Measurements from ENCODE around the gene LRRTM4. TPM values are rescaled to one million over a fixed set of nuclear protein-coding genes. Genes with fewer than 3 reads are reported as not detected.

Gene LRRTM4
- polyA plus RNA-seq, 1 donor (not counting 4 experiments of a cell fraction or from before 2014, with no cell fraction given), result not detected

GRCh38 chr2:77296791-77297190, 225.4 kb downstream of the LRRTM4 start:
- Histone ChIP-seq H2AFZ (ENCODE audit: control insufficient read depth, low read length) (no peak overlapping the region), H3K79me2 (ENCODE audit: control insufficient read depth, insufficient read depth, low read length) (no peaks in the 10 kb centered on the region), H3K27me3 (ENCODE audit: control insufficient read depth, extremely low read depth, insufficient read depth, low read length) (no peaks in the 10 kb centered on the region), H3K9me1 (ENCODE audit: control insufficient read depth, extremely low read depth, insufficient read depth, low read length) (no peaks in the 10 kb centered on the region), H3K4me3 (ENCODE audit: control insufficient read depth in 2 of 3, extremely low read depth in 1 of 3, insufficient read depth in 2 of 3, low read depth in 1 of 3, low read length in 3 of 3) (no peak overlapping the region), H3K9ac (ENCODE audit: control insufficient read depth, extremely low read depth, insufficient read depth, low read length) (no peak overlapping the region), H3K4me2 (ENCODE audit: control insufficient read depth, extremely low read depth, insufficient read depth, low read depth, low read length) (no peak overlapping the region), H3K9me3 (ENCODE audit: control insufficient read depth, low read depth, low read length) (no peaks in the 10 kb centered on the region), H3K27ac (ENCODE audit: control insufficient read depth, insufficient read depth, low read length) (no peak overlapping the region), H3K36me3 (ENCODE audit: control insufficient read depth in 2 of 2, extremely low read depth in 1 of 2, insufficient read depth in 2 of 2, low read length in 2 of 2) (no peaks in the 10 kb centered on the region), H4K20me1 (ENCODE audit: control insufficient read depth, extremely low read depth, insufficient read depth, low read length) (no peaks in the 10 kb centered on the region), H3K4me1 (ENCODE audit: control insufficient read depth, extremely low read depth, insufficient read depth, low read length) (no peaks in the 10 kb centered on the region)
- TF ChIP-seq EZH2 (IDR thresholded peaks at IDR 0.05; ENCODE audit: low read length) (no peak), CTCF (optimal IDR thresholded peaks at IDR 0.05 in 1 of 3, IDR thresholded peaks at IDR 0.05 in 1 of 3, conservative IDR thresholded peaks at IDR 0.05 in 1 of 3; ENCODE audit: extremely low read depth in 1 of 3, insufficient read depth in 2 of 3, low read length in 3 of 3) (no peak)
- FAIRE-seq (no peak), DNase-seq (ENCODE audit: low read depth, low spot score) (no peak)
- dilution Hi-C loops (cut with MboI; ENCODE audit: extremely low pct_ligation_motif_present, low sequenced_read_pairs), result no loop called here

GRCh38 chr2:77294474-77294873, 227.7 kb downstream of the LRRTM4 start:
- no peak for DNase-seq (ENCODE audit: low read depth, low spot score)
- Histone ChIP-seq H3K27me3 (ENCODE audit: control insufficient read depth, extremely low read depth, insufficient read depth, low read length) (no peaks in the 10 kb centered on the region), H3K9me1 (ENCODE audit: control insufficient read depth, extremely low read depth, insufficient read depth, low read length) (no peaks in the 10 kb centered on the region), H4K20me1 (ENCODE audit: control insufficient read depth, extremely low read depth, insufficient read depth, low read length) (no peaks in the 10 kb centered on the region), H3K4me1 (ENCODE audit: control insufficient read depth, extremely low read depth, insufficient read depth, low read length) (no peaks in the 10 kb centered on the region), H3K36me3 (ENCODE audit: control insufficient read depth in 2 of 2, extremely low read depth in 1 of 2, insufficient read depth in 2 of 2, low read length in 2 of 2) (no peaks in the 10 kb centered on the region), H3K4me2 (ENCODE audit: control insufficient read depth, extremely low read depth, insufficient read depth, low read depth, low read length) (no peak overlapping the region), H2AFZ (ENCODE audit: control insufficient read depth, low read length) (no peak overlapping the region), H3K27ac (ENCODE audit: control insufficient read depth, insufficient read depth, low read length) (no peak overlapping the region), H3K4me3 (ENCODE audit: control insufficient read depth in 2 of 3, extremely low read depth in 1 of 3, insufficient read depth in 2 of 3, low read depth in 1 of 3, low read length in 3 of 3) (no peak overlapping the region), H3K79me2 (ENCODE audit: control insufficient read depth, insufficient read depth, low read length) (no peaks in the 10 kb centered on the region), H3K9me3 (ENCODE audit: control insufficient read depth, low read depth, low read length) (no peaks in the 10 kb centered on the region), H3K9ac (ENCODE audit: control insufficient read depth, extremely low read depth, insufficient read depth, low read length) (no peak overlapping the region)
- no peak for TF ChIP-seq EZH2 (IDR thresholded peaks at IDR 0.05; ENCODE audit: low read length)
- no peak for TF ChIP-seq CTCF (optimal IDR thresholded peaks at IDR 0.05 in 1 of 3, IDR thresholded peaks at IDR 0.05 in 1 of 3, conservative IDR thresholded peaks at IDR 0.05 in 1 of 3; ENCODE audit: extremely low read depth in 1 of 3, insufficient read depth in 2 of 3, low read length in 3 of 3)
- dilution Hi-C loops (cut with MboI; ENCODE audit: extremely low pct_ligation_motif_present, low sequenced_read_pairs), result no loop called here
- no peak for FAIRE-seq
